Measurements from ENCODE around the gene IL20RA. TPM values are rescaled to one million over a fixed set of nuclear protein-coding genes. Genes with fewer than 3 reads are reported as not detected.

The IL20RA gene
- total RNA-seq, 1 donor from 2014 or later: 4.5 TPM

GRCh38 chr6:137086031-137086430, 41.3 kb upstream of the IL20RA start:
- FAIRE-seq: no peak
- H3K4me3 ChIP-seq (ENCODE audit: low read depth, low read length): no peak overlapping the region
- peak; percentile 10 for DNase-seq (ENCODE audit: low read depth)
- TF ChIP-seq, protein P1, sequence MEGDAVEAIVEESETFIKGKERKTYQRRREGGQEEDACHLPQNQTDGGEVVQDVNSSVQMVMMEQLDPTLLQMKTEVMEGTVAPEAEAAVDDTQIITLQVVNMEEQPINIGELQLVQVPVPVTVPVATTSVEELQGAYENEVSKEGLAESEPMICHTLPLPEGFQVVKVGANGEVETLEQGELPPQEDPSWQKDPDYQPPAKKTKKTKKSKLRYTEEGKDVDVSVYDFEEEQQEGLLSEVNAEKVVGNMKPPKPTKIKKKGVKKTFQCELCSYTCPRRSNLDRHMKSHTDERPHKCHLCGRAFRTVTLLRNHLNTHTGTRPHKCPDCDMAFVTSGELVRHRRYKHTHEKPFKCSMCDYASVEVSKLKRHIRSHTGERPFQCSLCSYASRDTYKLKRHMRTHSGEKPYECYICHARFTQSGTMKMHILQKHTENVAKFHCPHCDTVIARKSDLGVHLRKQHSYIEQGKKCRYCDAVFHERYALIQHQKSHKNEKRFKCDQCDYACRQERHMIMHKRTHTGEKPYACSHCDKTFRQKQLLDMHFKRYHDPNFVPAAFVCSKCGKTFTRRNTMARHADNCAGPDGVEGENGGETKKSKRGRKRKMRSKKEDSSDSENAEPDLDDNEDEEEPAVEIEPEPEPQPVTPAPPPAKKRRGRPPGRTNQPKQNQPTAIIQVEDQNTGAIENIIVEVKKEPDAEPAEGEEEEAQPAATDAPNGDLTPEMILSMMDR (IDR thresholded peaks at IDR 0.05; ENCODE audit: insufficient read depth, low read length, severe bottlenecking): no peak
- no peaks in the 10 kb centered on the region for H3K36me3 ChIP-seq (ENCODE audit: control insufficient read depth, insufficient read depth, low read length)
- H3K27me3 ChIP-seq (ENCODE audit: control insufficient read depth, insufficient read depth, low read length): peaks cover 8% of the 10 kb centered on the region

DNA sequence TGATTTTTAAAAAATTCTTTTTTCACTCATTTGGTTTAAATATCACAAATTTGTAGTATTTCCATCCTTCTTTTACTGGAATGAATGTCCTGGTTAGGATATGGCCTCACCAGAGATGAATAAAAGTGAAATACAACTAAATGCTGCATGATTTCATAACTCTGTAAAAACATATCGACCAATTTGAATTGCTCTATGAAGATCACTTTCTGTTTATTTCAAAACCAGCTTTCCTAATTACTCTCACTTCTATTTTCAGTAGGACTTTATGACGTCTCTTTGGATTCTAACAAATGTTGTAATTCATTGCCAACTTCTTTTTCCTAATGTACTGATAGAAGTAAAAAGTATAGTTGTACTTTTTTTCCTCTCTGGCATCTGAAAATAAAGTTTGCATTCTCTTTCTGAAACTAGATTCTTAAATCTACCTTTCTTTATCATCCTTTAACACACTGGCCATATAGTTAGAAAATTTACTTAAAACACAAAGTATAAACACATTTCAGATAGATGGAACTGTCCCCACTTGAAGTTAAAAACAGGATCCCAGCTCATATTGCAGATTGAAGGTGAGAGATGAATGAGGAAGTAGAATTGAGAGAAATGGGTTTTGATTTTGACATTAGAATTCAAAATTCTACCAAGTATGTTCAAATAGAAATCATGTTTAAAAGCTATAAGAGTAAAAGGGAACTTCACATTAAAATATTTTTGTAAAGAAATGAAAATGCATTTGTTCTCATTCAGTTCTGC, 40.3 kb upstream of the IL20RA start:
- peaks cover 8% of the 10 kb centered on the region for H3K27me3 ChIP-seq (ENCODE audit: control insufficient read depth, insufficient read depth, low read length)
- H3K4me3 ChIP-seq (ENCODE audit: low read depth, low read length): no peak overlapping the region
- TF ChIP-seq, protein P1 (IDR thresholded peaks at IDR 0.05; ENCODE audit: insufficient read depth, low read length, severe bottlenecking): no peak
- no peak for FAIRE-seq
- DNase-seq (ENCODE audit: low read depth): no peak
- no peaks in the 10 kb centered on the region for H3K36me3 ChIP-seq (ENCODE audit: control insufficient read depth, insufficient read depth, low read length)

DNA sequence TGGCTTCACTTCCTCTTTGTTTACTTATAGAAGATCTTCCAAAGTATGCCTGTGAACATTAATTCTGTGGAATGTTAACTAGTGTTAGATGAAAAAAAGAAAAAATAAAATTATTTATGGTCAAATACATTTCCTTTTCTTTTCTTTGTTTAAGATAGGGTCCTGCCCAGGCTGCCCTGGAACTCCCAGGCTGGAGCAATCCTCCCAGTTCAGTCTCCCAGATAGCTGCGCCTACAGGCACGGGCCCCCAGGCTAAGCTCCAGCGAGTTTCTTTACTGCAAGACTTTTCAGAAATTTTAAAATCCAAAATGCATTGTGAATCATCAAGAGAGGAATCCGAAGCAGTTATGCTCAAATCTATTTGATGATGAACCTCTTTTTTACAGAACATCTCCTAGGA, 39.3 kb upstream of the IL20RA start:
- DNase-seq (ENCODE audit: low read depth) (no peak), FAIRE-seq (no peak)
- no peak overlapping the region for H3K4me3 ChIP-seq (ENCODE audit: low read depth, low read length)
- TF ChIP-seq, protein P1 (IDR thresholded peaks at IDR 0.05; ENCODE audit: insufficient read depth, low read length, severe bottlenecking): no peak
- no peaks in the 10 kb centered on the region for H3K36me3 ChIP-seq (ENCODE audit: control insufficient read depth, insufficient read depth, low read length)
- H3K27me3 ChIP-seq (ENCODE audit: control insufficient read depth, insufficient read depth, low read length): peaks cover 4% of the 10 kb centered on the region

- FAIRE-seq: no peak
- TF ChIP-seq, protein P1 (IDR thresholded peaks at IDR 0.05; ENCODE audit: insufficient read depth, low read length, severe bottlenecking): no peak
- Histone ChIP-seq H3K36me3 (ENCODE audit: control insufficient read depth, insufficient read depth, low read length) (no peaks in the 10 kb centered on the region), H3K27me3 (ENCODE audit: control insufficient read depth, insufficient read depth, low read length) (no peaks in the 10 kb centered on the region), H3K4me3 (ENCODE audit: low read depth, low read length) (no peak overlapping the region)
- no peak for DNase-seq (ENCODE audit: low read depth)
These were observed 37.2 kb upstream of the IL20RA start for GRCh38 chr6:137081997-137082396.

- FAIRE-seq: no peak
- TF ChIP-seq, protein P1 (IDR thresholded peaks at IDR 0.05; ENCODE audit: insufficient read depth, low read length, severe bottlenecking): no peak
- Histone ChIP-seq H3K36me3 (ENCODE audit: control insufficient read depth, insufficient read depth, low read length) (no peaks in the 10 kb centered on the region), H3K4me3 (ENCODE audit: low read depth, low read length) (no peak overlapping the region), H3K27me3 (ENCODE audit: control insufficient read depth, insufficient read depth, low read length) (no peaks in the 10 kb centered on the region)
- no peak for DNase-seq (ENCODE audit: low read depth)
These were observed 35.9 kb upstream of the IL20RA start for GRCh38 chr6:137080711-137081110.
